ENCODE results near the gene DIABLO. TPM values are rescaled to one million over a fixed set of nuclear protein-coding genes. Genes with fewer than 3 reads are reported as not detected.

The DIABLO gene
- total RNA-seq, 1 experiment from 2014 or later = 74.6 TPM

GRCh38 chr12:122200541-122201175, 25.2 kb downstream of the DIABLO start:
- Histone ChIP-seq H4K20me1 (ENCODE audit: control insufficient read depth, insufficient read depth, insufficient read length) (no peaks in the 10 kb centered on the region), H3K9me3 (ENCODE audit: control insufficient read depth, low read depth, low read length) (no peaks in the 10 kb centered on the region), H2BK15ac (ENCODE audit: low read depth, low read length) (no peak overlapping the region), H3K23ac (ENCODE audit: insufficient read length, low read depth, low read length) (no peak overlapping the region), H3K4me2 (ENCODE audit: insufficient read depth, insufficient read length, low read length) (no peak overlapping the region), H4K5ac (ENCODE audit: insufficient read length, low read depth, low read length) (no peak overlapping the region), H3K56ac (ENCODE audit: insufficient read length, low read depth, low read length) (no peak overlapping the region), H3K79me2 (ENCODE audit: insufficient read depth, low read length) (no peaks in the 10 kb centered on the region), H4K91ac (ENCODE audit: insufficient read length, low read depth, low read length) (no peak overlapping the region), H2BK12ac (ENCODE audit: insufficient read length, low read depth, low read length) (no peak overlapping the region), H2BK20ac (ENCODE audit: low read depth, low read length, poor library complexity, severe bottlenecking) (no peak overlapping the region), H2AFZ (ENCODE audit: low read length) (no peak overlapping the region), H3K27ac (ENCODE audit: insufficient read length, low read depth, low read length) (no peak overlapping the region), H3K9ac (ENCODE audit: extremely low read depth, insufficient read length, low read length) (no peak overlapping the region), H2BK120ac (ENCODE audit: low read depth, low read length, poor library complexity, severe bottlenecking) (no peak overlapping the region), H3K23me2 (ENCODE audit: insufficient read length, low read depth, low read length, poor library complexity, severe bottlenecking) (peaks cover 7% of the 10 kb centered on the region), H4K8ac (replicated peaks; ENCODE audit: insufficient read length, low read depth, low read length) (no peak overlapping the region), H3T11ph (ENCODE audit: low read length) (no peak overlapping the region), H3K14ac (ENCODE audit: insufficient read depth, low read length) (no peak overlapping the region), H3K27me3 (ENCODE audit: insufficient read depth, low read length) (peaks cover 4% of the 10 kb centered on the region; the same call in 1 of the 2 replicates), H3K79me1 (ENCODE audit: insufficient read depth, low read depth, low read length, poor library complexity, severe bottlenecking) (no peaks in the 10 kb centered on the region), H2BK5ac (ENCODE audit: insufficient read length, low read length) (no peak overlapping the region), H3K18ac (ENCODE audit: insufficient read length, low read depth, low read length) (no peak overlapping the region), H3K4ac (ENCODE audit: low read depth, low read length) (no peak overlapping the region), H3K4me1 (ENCODE audit: insufficient read depth, low read length) (peaks cover 2% of the 10 kb centered on the region), H2AK5ac (ENCODE audit: insufficient read length, low read length) (no peak overlapping the region)
- peak; percentile 61 for DNase-seq
- peak; percentile 51 for TF ChIP-seq CTCF (conservative IDR thresholded peaks at IDR 0.05)
- Mint-ChIP-seq H3K4me1 (peaks cover 11 to 18% of the 10 kb centered on the region in 2 experiments), H3K36me3 (ENCODE audit: insufficient read depth in 1 of 3, low read depth in 3 of 3) (no peaks in the 10 kb centered on the region; a peak in 2 of 7 replicates), H3K27me3 (ENCODE audit: low read depth) (peaks cover 51% of the 10 kb centered on the region), H3K9me3 (peaks cover 1% of the 10 kb centered on the region in 2 experiments), H3K27ac (no peak overlapping the region), H3K4me3 (no peak overlapping the region)
- no CpG with 5 or more reads among the region's 24 CpGs for WGBS (ENCODE audit: extremely low coverage, insufficient read length, low lambda C conversion rate)
